SK-N-DZ (cell line): ENCODE measurements around the gene HLA-F.

Experiments used
- DNase-seq: peaks from one replicate; pipeline ENCODE4 v3.0.0-alpha.2; 2015; ENCODE audit warnings: low spot score

HLA-F gene

DNA sequence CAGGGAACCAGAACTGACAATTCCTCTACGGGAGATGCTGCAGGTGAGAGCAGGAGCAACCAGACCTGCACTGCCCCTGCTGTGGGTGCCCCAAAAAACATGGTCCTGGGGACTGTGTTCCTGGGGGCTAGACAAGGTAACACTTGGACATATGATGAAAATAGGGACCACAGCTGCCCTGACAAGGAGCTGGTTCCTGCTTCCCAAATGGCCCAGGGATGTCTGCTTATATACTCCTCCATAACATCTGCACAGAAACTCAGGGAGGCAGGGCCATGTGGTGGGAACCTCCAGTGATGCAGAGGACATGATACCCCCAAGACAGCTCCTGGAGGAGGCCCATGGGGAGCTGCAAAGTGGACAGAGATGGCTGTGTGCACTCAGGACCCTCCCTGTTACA is 19.8 kb downstream of the HLA-F start:
- DNase-seq, result no peak

GRCh38 chr6:29743568-29743967 is 20.3 kb downstream of the HLA-F start:
- DNase-seq, result no peak

- no peak for DNase-seq
These were observed 20.9 kb downstream of the HLA-F start for GRCh38 chr6:29744131-29744530.

- no peak for DNase-seq
These were observed 21.4 kb downstream of the HLA-F start for GRCh38 chr6:29744621-29745020.

GRCh38 chr6:29745386-29745785 is 22.2 kb downstream of the HLA-F start:
- no peak for DNase-seq

- no peak for DNase-seq
These were observed 22.7 kb downstream of the HLA-F start for GRCh38 chr6:29745855-29746449.

DNA sequence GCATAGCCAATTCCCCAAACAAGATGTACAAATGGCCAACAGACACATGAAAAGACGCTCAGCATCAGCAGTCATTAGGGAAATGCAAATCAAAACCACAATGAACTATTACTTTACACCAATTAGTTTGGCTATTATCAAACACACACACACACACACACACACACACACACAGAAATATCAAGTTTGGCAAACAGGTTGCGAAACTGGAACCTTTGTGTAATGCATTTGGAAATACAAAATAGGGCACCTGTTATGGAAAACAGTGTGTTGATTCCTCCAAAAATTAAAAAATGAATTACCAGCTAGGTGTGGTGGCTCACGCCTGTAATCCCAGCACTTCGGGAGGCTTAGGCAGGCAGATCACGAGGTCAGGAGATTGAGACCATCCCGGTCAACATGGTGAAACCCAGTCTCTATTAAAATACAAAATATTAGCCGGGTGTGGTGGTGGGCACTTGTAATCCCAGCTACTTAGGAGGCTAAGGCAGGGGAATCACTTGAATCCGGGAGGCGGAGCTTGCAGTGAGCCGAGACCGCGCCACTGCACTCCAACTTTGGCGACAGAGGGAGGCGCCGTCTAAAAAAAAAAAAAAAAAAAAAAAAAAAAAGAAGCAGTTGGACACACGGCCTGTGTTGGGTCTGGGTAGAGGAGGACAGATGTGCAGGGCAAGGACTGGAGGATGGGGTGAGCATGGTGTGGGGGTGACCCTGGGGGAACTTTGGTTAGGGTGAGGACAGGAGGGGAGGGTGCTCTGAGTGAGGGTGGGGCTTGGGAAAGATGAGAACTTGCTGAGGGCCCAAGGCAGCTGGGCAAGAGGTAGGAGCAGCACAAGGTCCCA is 23.8 kb downstream of the HLA-F start:
- DNase-seq, result no peak

DNA sequence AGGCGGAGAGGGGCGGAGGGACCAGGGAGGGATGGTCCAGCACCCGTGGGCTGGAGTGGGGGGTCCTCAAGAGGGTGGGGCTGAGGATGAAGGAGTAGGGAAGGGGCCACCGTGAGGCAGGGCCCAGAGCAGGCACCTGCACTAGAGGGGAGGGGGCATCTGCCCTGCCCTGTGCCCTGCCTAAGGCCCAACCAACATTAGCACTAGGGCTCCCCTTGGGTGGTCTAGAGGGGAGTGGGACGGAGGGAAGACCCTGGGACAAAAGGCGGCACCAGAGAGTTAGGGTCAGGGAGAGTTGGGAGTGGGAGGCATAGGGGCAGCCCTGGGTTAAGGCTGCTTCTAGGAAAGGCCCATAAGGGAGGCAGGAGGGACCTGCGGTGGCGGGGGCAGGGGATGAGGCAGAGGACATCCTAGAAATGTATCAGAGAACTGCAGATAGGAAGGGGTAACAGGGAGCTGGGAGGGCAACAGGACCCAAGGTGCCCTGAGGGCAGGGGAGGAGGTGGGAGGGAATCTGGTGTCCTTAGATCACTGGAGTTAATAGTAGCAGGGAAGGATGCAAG is 24.5 kb downstream of the HLA-F start:
- no peak for DNase-seq

GRCh38 chr6:29748391-29749307 is 25.4 kb downstream of the HLA-F start:
- DNase-seq, result no peak

DNA sequence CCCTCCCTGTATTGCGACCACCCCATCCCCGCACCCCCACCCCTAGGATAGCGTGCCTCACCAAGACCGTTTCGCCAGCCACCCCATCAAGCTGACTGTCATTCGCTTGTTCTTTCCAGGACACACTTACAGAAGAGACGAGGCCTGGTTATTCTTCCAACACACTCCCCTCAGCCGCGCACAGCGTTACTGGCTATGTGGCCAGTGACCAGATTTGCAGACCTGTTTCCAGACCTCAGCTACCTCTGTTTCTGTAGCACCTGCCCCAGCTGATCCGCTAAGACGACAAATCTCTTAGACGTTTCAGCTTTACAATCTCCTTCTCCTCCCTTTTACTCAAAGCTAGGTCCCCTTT is 26.1 kb downstream of the HLA-F start:
- no peak for DNase-seq

DNA sequence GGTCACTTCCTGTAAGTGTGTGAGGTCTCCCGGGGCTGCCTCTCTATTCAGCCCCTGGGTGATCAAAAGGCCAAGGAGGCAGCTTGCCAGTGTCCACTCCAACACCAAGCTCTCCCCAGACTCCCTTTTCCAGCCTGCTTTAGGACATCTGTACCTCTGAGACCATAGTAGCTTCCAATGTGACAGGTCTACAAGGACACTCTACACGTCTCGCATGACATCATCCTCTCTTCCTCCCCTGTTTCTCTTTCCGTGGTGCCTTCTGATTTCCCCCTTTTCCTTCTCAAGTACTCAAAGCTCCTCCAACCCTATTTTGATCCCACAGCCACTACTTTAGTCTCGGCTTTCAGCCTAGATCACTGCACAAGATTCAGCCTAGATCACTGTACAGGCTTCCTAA is 26.4 kb downstream of the HLA-F start:
- DNase-seq, result no peak

DNA sequence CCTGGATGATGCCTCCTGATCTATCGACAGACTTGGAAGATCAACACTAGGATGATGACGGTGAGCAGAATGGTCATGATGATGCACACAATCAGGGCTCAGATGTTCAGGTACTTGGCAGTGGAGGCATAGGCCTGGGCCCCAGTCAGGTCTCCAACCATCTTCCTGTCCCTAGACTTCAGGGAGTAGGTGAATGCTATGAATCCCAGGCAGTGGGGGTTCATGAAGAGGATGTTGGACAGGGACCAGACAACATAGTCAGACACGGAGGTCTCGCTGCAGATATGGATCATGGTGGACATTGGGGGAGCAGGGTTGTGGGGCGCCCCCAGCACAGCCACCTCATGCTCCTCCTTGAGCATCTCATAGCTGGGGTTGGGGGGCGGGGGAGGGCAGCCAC is 27.5 kb downstream of the HLA-F start:
- DNase-seq, result no peak

GRCh38 chr6:29751480-29751879 is 28.2 kb downstream of the HLA-F start:
- no peak for DNase-seq

- peak; percentile 46 for DNase-seq
These were observed 29.4 kb downstream of the HLA-F start for GRCh38 chr6:29752451-29753308.

- no peak for DNase-seq
These were observed 30.0 kb downstream of the HLA-F start for GRCh38 chr6:29753309-29753644.

DNA sequence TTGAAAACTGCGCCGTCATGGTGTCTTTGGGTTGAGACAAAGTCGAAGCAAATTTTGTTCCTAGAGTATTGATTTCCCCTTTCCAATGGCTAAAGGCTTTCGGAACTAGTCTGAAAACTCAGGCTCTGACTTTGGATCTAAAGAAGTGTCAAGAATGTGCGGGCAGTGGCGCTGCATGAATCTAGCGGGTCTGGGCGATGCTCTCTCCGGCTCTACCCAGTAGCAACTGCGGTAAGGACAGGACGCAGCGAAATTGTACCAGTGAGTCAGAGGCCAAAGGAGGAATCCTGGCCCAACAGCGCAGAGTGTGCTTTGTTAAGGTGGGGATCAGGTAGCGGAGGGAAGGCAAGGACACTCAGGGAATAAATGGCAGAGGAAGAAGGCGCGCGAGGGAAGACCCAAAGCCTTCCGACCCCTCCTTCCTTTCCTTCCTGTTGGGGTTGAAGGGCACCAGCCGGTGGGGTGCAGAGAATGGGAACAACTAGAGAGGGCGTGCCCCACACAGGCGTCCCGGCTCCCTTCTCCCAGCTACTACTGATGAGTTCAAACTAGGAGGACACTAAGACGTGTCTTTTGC is 32.1 kb downstream of the HLA-F start:
- DNase-seq, result no peak

GRCh38 chr6:29757282-29757681 is 34.0 kb downstream of the HLA-F start:
- DNase-seq, result no peak

GRCh38 chr6:29757701-29758293 is 34.6 kb downstream of the HLA-F start:
- no peak for DNase-seq

GRCh38 chr6:29758761-29759160 is 35.5 kb downstream of the HLA-F start:
- no peak for DNase-seq

GRCh38 chr6:29759457-29759856 is 36.2 kb downstream of the HLA-F start:
- no peak for DNase-seq
